Thyroid gland (tissue), 4 donors: ENCODE data around the gene P2RX3. TPM values are rescaled to one million over a fixed set of nuclear protein-coding genes. Genes with fewer than 3 reads are reported as not detected.
A peak's percentile ranks its signal among the peaks of the same experiment; 100 is the strongest.

Source experiments
- DNase-seq, 2 donors: peaks; one replicate each; pipeline ENCODE4 v3.0.0-alpha.2; 2019
- H3K27ac ChIP-seq, 3 donors: fragments of 200-600 bp; sonication (generic); 1 replicate in 2 of 3; 2 replicates in 1 of 3; pipeline ENCODE4 v1.5.1; 2016 to 2019; ENCODE audit warnings: mild to moderate bottlenecking in 1 of 3, moderate library complexity in 1 of 3
- H3K27me3 ChIP-seq: fragments of 200-600 bp; sonication (generic); one replicate; pipeline ENCODE4 v1.5.1; 2019
- H3K36me3 ChIP-seq, 2 donors: fragments of 200-600 bp; sonication (generic); one replicate each; pipeline ENCODE4 v1.5.1; 2016 to 2019
- H3K4me1 ChIP-seq, 2 donors: fragments of 200-600 bp; sonication (generic); one replicate each; pipeline ENCODE4 v1.5.1; 2017 to 2019
- H3K4me3 ChIP-seq, 3 donors: fragments of 200-600 bp; sonication (generic); replicated peaks in 1 of 3; 1 replicate in 2 of 3; 2 replicates in 1 of 3; pipeline ENCODE4 v1.5.1; 2016; ENCODE audit warnings: mild to moderate bottlenecking in 1 of 3
- H3K9me3 ChIP-seq: fragments of 200-600 bp; sonication (generic); one replicate; pipeline ENCODE4 v1.5.1; 2017
- POLR2A ChIP-seq, 2 donors: fragments of 450-650 bp; IDR thresholded peaks; one replicate each; pipeline ENCODE4 v1.6.1; 2017; ENCODE audit warnings: antibody characterized with exemption in 2 of 2, mild to moderate bottlenecking in 2 of 2, moderate library complexity in 1 of 2
- WGBS, 2 donors: methylation state at CpG; one replicate each; pipeline ENCODE4 v1.1.5; 2017; 5-methylcytosine and 5-hydroxymethylcytosine counted together
- intact Hi-C: fragments of 100-400 bp; cut with DNase I; formaldehyde crosslinking; loops from one replicate; pipeline ENCODE4 v1.15.1; 2023
- total RNA-seq, 4 donors: library from RNA; depleted of rRNA; stranded (reverse); fragments of >200 nt; gene quantifications; one replicate each; pipeline ENCODE4 v1.2.3, GENCODE V29; 2016
- TF ChIP-seq, protein P1 (sequence below), 6 experiments: fragments of 200-600 bp in 3 of 6; fragments of 450-650 bp in 3 of 6; sonication (generic) in 3 of 6; IDR thresholded peaks; one replicate each; pipeline ENCODE4 v1.5.1; 2016 to 2019; ENCODE audit warnings: antibody characterized with exemption in 6 of 6, mild to moderate bottlenecking in 2 of 6, inconsistent platforms in 1 of 6, moderate library complexity in 1 of 6

Gene P2RX3
- total RNA-seq, 4 donors from 2014 or later, result not detected

DNA sequence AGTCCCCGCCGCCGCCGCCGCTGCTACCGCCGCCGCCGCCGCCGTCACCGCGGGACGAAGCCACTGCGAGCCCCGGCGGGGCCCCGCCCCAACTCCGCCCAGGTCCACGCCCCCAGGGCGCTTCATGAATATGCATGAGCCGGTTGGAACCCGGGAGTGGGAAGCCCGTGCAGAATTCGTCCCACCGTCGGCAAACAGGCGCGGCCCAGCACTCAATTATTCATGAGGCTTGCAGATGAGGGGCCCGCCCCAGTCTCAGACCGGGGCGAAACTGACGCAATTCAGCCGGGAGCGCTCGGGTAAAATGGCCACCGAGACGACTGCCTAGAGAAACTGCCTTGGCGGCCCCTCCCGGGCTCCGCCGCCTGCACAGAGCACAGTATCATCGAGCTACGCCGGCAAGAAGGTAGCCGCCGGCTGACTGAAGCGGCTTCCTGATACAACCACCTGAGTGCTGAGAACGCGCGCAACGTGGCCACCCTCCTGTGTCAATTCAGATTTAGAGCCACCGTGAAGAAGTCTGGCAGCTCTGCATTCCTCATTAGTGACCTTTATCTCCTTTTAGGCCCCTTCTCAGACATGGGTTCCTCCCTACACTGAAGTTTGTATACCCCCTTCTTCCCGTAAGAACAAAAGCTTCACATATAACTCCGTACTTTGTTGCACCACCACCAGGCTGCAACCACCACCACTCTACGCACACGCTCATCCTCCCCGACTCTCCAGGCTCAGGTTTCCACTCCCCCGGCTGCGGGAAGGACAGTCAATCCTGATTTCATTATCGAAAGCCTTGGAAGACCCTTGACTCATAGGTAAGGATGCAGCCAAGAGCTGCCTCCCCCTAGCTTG, 13.0 kb upstream of the P2RX3 start, which contains the start of gene TNKS1BP1:
TNKS1BP1 (minus strand) TSS at position 67 of the 849 bp plus-strand sequence. CDS start 3,067 bp downstream, outside the sequence.
- TF ChIP-seq POLR2A (IDR thresholded peaks at IDR 0.05), result peak; percentile 17 to 91
- TF ChIP-seq, protein P1, sequence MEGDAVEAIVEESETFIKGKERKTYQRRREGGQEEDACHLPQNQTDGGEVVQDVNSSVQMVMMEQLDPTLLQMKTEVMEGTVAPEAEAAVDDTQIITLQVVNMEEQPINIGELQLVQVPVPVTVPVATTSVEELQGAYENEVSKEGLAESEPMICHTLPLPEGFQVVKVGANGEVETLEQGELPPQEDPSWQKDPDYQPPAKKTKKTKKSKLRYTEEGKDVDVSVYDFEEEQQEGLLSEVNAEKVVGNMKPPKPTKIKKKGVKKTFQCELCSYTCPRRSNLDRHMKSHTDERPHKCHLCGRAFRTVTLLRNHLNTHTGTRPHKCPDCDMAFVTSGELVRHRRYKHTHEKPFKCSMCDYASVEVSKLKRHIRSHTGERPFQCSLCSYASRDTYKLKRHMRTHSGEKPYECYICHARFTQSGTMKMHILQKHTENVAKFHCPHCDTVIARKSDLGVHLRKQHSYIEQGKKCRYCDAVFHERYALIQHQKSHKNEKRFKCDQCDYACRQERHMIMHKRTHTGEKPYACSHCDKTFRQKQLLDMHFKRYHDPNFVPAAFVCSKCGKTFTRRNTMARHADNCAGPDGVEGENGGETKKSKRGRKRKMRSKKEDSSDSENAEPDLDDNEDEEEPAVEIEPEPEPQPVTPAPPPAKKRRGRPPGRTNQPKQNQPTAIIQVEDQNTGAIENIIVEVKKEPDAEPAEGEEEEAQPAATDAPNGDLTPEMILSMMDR (IDR thresholded peaks at IDR 0.05), result no peak
- no peaks in the 10 kb centered on the region for H3K27me3 ChIP-seq
- peaks cover 50 to 51% of the 10 kb centered on the region in 2 donors for H3K4me1 ChIP-seq
- no peaks in the 10 kb centered on the region for H3K9me3 ChIP-seq
- intact Hi-C loops, result no loop called here
- peaks cover 28 to 35% of the 10 kb centered on the region in 2 donors for H3K36me3 ChIP-seq
- peak within 1 kb of the TSS; percentile 93 to 99 (median 97) for H3K27ac ChIP-seq
- peak; percentile 99 for DNase-seq
- 4 to 10% methylated on average over 14 to 27 of the region's 61 CpGs for WGBS, 2 donors
- peak within 1 kb of the TSS; percentile 30 to 87 (median 46) for H3K4me3 ChIP-seq

DNA sequence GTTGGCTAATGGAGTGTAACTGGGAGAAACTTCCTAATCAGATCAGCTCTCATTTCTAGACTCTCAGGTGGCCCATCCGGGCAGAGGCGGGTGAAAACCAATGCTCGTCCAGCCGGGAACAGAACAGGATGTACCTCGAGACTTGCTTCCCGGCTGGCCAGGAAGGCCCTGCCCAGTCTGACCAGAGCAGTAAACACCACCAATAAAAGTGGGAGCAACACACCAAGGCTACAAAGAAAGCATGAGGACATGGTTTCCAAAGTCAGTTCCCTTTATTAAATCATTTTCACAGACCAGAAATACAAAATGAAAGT, 12.5 kb upstream of the P2RX3 start:
- H3K27ac ChIP-seq, result peak overlapping the region; percentile 93 to 99 (median 97)
- peak overlapping the region in 1 of 3 donors; percentile 87 for H3K4me3 ChIP-seq
- DNase-seq, result peak; percentile 87 to 88
- H3K27me3 ChIP-seq, result no peaks in the 10 kb centered on the region
- TF ChIP-seq, protein P1 (IDR thresholded peaks at IDR 0.05), result no peak
- peak in 1 of 2 donors; percentile 41 for TF ChIP-seq POLR2A (IDR thresholded peaks at IDR 0.05)
- intact Hi-C loops, result no loop called here
- H3K36me3 ChIP-seq, result peaks cover 33 to 38% of the 10 kb centered on the region in 2 donors
- 14 to 31% methylated on average over 6 of the region's 6 CpGs for WGBS, 2 donors
- no peaks in the 10 kb centered on the region for H3K9me3 ChIP-seq
- H3K4me1 ChIP-seq, result peaks cover 44 to 51% of the 10 kb centered on the region in 2 donors

DNA sequence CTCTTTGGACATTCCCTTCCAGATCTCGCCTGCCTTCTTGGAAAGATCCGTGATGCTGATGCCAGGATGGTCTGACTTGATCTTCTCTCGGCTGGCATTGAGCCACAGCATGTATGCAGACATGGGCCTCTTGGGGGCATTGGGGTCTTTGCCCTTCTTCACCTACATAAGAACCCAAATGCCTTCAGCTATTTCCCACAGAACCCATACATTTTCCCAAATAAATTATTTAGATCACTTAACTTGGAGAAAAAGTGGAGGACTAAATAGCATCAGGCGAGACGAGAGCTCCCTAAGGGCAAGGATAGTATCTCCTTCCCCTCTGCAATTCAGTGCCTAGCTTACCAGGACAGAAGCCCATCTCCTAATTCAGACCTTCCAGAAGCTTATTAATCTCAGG, 10.4 kb upstream of the P2RX3 start:
- Histone ChIP-seq H3K4me1 (peaks cover 26 to 31% of the 10 kb centered on the region in 2 donors), H3K36me3 (peaks cover 51 to 58% of the 10 kb centered on the region in 2 donors), H3K4me3 (no peak overlapping the region), H3K27ac (peak overlapping the region in 2 of 3 donors; percentile 97 to 99), H3K27me3 (no peaks in the 10 kb centered on the region), H3K9me3 (no peaks in the 10 kb centered on the region)
- DNase-seq, result no peak
- intact Hi-C loops, result no loop called here
- no peak for TF ChIP-seq POLR2A (IDR thresholded peaks at IDR 0.05)
- TF ChIP-seq, protein P1 (IDR thresholded peaks at IDR 0.05), result no peak
- WGBS, 2 donors, result 96 to 97% methylated on average over 5 of the region's 5 CpGs

DNA sequence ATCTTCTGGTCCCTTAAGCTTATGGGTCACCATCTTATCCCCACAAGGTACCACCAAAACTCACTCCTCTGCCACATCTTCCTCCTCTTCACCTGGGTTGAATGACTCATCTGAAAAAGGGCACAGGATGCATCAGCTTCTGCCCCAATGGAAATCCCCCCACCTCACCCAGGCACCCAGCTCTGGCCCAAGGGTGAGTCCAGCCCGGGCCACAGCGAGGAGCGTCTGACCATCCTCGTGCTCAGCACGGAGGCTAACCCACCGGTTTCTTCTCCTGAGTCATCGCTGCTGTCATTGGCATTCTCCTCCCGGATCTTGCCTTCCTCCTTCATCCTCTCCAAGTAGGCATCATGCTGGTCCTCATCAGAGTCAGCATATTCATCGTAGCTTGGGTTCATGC, 8.1 kb upstream of the P2RX3 start:
- WGBS, 2 donors, result 96 to 97% methylated on average over 9 of the region's 9 CpGs
- intact Hi-C loops, result no loop called here
- H3K4me1 ChIP-seq, result peaks cover 21 to 27% of the 10 kb centered on the region in 2 donors
- no peaks in the 10 kb centered on the region for H3K27me3 ChIP-seq
- no peaks in the 10 kb centered on the region for H3K9me3 ChIP-seq
- H3K36me3 ChIP-seq, result peaks cover 51 to 65% of the 10 kb centered on the region in 2 donors
- DNase-seq, result no peak
- no peak overlapping the region for H3K4me3 ChIP-seq
- TF ChIP-seq POLR2A (IDR thresholded peaks at IDR 0.05), result no peak
- TF ChIP-seq, protein P1 (IDR thresholded peaks at IDR 0.05), result no peak
- no peak overlapping the region for H3K27ac ChIP-seq

DNA sequence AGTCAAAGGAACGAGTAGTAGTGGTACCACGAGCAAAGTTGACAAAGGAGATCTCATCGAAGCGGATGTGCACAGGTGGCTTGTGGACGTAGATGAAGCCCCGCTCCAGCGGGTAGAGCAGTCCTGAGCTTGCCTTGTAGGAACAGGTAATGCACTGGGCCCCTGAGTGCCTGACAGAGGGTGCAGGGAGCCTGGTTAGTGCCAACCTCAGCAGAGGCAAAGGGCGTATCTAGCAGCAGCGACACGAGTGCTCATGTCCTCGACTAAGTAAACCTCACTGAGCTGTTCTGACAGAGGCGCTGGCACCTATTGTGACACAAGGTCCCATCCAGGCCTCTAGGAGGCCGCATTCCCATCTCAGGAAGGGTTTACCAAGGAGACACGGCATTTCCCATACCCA, 6.4 kb upstream of the P2RX3 start:
- no peak for DNase-seq
- Histone ChIP-seq H3K27ac (no peak overlapping the region), H3K27me3 (no peaks in the 10 kb centered on the region), H3K4me3 (no peak overlapping the region), H3K36me3 (peaks cover 48 to 63% of the 10 kb centered on the region in 2 donors), H3K9me3 (no peaks in the 10 kb centered on the region), H3K4me1 (peaks cover 6 to 17% of the 10 kb centered on the region in 2 donors)
- TF ChIP-seq, protein P1 (IDR thresholded peaks at IDR 0.05), result no peak
- WGBS, 2 donors, result 92 to 93% methylated on average over 14 of the region's 14 CpGs
- intact Hi-C loops, result no loop called here
